GM12878 (cell line): ENCODE measurements around the gene DUSP7. TPM values are rescaled to one million over a fixed set of nuclear protein-coding genes. Genes with fewer than 3 reads are reported as not detected.

Experiments used
- CUX1 ChIP-seq: IDR thresholded peaks from 2 replicates; pipeline ENCODE4 v1.6.1; 2012; ENCODE audit warnings: improper control_type of control experiment, low read depth, low read length; ENCODE audit not compliant: insufficient replicate concordance
- DPF2 ChIP-seq: fragments of 450-650 bp; IDR thresholded peaks from 2 replicates; pipeline ENCODE4 v1.6.1; 2017; ENCODE audit warnings: mild to moderate bottlenecking
- E4F1 ChIP-seq: fragments of 450-650 bp; IDR thresholded peaks from 2 replicates; pipeline ENCODE4 v1.6.1; 2018; ENCODE audit warnings: borderline replicate concordance, mild to moderate bottlenecking; ENCODE audit not compliant: partially characterized antibody
- HDGF ChIP-seq: fragments of 450-650 bp; IDR thresholded peaks from 2 replicates; pipeline ENCODE4 v1.6.1; 2016; ENCODE audit warnings: antibody characterized with exemption
- MLLT1 ChIP-seq: fragments of 450-650 bp; IDR thresholded peaks from 2 replicates; pipeline ENCODE4 v1.6.1; 2016; ENCODE audit warnings: mild to moderate bottlenecking
- MXI1 ChIP-seq: fragments of 150-350 bp; IDR thresholded peaks from 2 replicates; pipeline ENCODE4 v1.6.1; 2011; ENCODE audit warnings: low read depth, mild to moderate bottlenecking, inconsistent platforms, low read length, improper control_type of control experiment
- NKRF ChIP-seq: fragments of 450-650 bp; conservative IDR thresholded peaks from 2 replicates; pipeline ENCODE4 v1.6.1; 2017; ENCODE audit warnings: mild to moderate bottlenecking, moderate library complexity
- NRF1 ChIP-seq: conservative IDR thresholded peaks from 2 replicates; pipeline ENCODE4 v1.6.1; 2011; ENCODE audit warnings: mild to moderate bottlenecking, low read depth, low read length, improper control_type of control experiment
- POLR2AphosphoS2 ChIP-seq: IDR thresholded peaks from 2 replicates; pipeline ENCODE4 v1.6.1; 2011; ENCODE audit warnings: low read depth, mild to moderate bottlenecking, low read length, improper control_type of control experiment, moderate library complexity
- RB1 ChIP-seq: fragments of 450-650 bp; formaldehyde crosslinking; IDR thresholded peaks from 2 replicates; pipeline ENCODE4 v1.6.1; 2017; ENCODE audit warnings: mild to moderate bottlenecking, borderline replicate concordance
- SP1 ChIP-seq: IDR thresholded peaks from one replicate; pipeline ENCODE4 v1.6.1; 2011; ENCODE audit warnings: low read depth, low read length
- ZBTB11 ChIP-seq: fragments of 450-650 bp; formaldehyde crosslinking; IDR thresholded peaks from 2 replicates; pipeline ENCODE4 v1.5.0; 2022; ENCODE audit warnings: mild to moderate bottlenecking, missing genetic modification characterization
- polyA plus RNA-seq, 11 experiments: library from polyadenylated mRNA; depleted of rRNA in 4 of 11; unstranded in 6 of 11; stranded (reverse) in 5 of 11; fragments of >200 nt; fragmentation: Nextera tagmentation in 4 of 11; fragmentation: Illumina TruSeq in 1 of 11; extraction: Ambion mirVana in 4 of 11; extraction: Trizol in 1 of 11; gene quantifications; 1 replicate in 1 of 11; 2 replicates in 10 of 11; pipeline versions ENCODE4 v1.2.1 to v1.2.3, GENCODE V29; 2011 to 2016; ENCODE audit warnings: inconsistent platforms in 2 of 11, missing spikeins in 2 of 11, low read depth in 1 of 11
- total RNA-seq, 4 experiments: library from RNA; depleted of rRNA in 3 of 4; stranded (reverse); fragments of >200 nt in 3 of 4; fragmentation: Illumina TruSeq in 1 of 4; extraction: Trizol in 1 of 4; gene quantifications; 2 replicates each; pipeline versions ENCODE4 v1.2.1 to v1.2.3, GENCODE V29; 2013 to 2021

The DUSP7 gene
- total and polyA plus RNA-seq, 10 of the 15 experiments (the other 5 are each of a cell fraction or from before 2014, with no cell fraction given): 0.73 to 17.0 (median 7.9) TPM

- TF ChIP-seq MLLT1: peak; percentile 19; the same call in 1 of the 2 replicates
- TF ChIP-seq NRF1: peak; percentile 28; the same call in 1 of the 2 replicates
- peak; percentile 98 for TF ChIP-seq DPF2
- peak; percentile 60 for TF ChIP-seq HDGF
- TF ChIP-seq E4F1: peak; percentile 14
- peak; percentile 8; the same call in 1 of the 2 replicates for TF ChIP-seq RB1
- no peak for TF ChIP-seq ZBTB11 (CRISPR knock-in tag)
- TF ChIP-seq NKRF: no peak
- no peak for TF ChIP-seq POLR2AphosphoS2
- TF ChIP-seq CUX1: no peak
- TF ChIP-seq SP1: peak; percentile 96
- TF ChIP-seq MXI1: 0 out of 2 replicates have a peak, but pooled peaks have one; percentile 30
These were observed 819 bp upstream of the DUSP7 start (continued) for GRCh38 chr3:52056968-52057811.
